NT2/D1 (cell line): ENCODE data around the gene CCDC171.

ENCODE experiments used
- SUZ12 ChIP-seq: IDR thresholded peaks from 2 replicates; pipeline ENCODE4 v1.6.1; 2011; ENCODE audit not compliant: insufficient read length, insufficient read depth; ENCODE audit errors: extremely low read depth
- YY1 ChIP-seq: IDR thresholded peaks from 2 replicates; pipeline ENCODE4 v1.6.1; 2011; ENCODE audit not compliant: insufficient read length, insufficient read depth
- ZNF274 ChIP-seq: IDR thresholded peaks from 2 replicates; pipeline ENCODE4 v1.6.1; 2011; ENCODE audit warnings: mild to moderate bottlenecking, low read depth, low read length

DNA sequence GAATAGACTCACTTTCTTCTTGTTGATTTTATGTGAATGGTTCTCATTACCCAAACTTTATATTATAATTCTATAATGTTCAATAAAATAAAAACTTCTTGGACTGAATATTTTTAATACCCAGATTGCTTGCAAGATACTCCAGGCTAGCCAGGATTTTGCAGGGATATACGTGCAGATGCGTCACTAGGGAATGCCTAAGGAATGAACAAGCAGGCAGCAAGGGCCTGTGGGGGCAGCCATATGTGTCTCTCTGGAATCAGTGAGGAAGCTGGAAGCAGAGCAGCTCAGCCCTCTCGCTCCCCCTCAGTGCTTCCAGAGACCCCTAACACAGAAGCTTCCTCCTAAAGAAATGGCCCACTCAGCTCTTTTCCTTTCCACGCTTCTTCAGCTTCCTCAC is 457.4 kb downstream of the CCDC171 start:
- no peak for TF ChIP-seq ZNF274
- TF ChIP-seq YY1, result no peak
- TF ChIP-seq SUZ12, result no peak
